ENCODE data around the gene BAZ1B.

GRCh38 chr7:73544678-73545077, 22.6 kb upstream of the BAZ1B start:
- no peak for TF ChIP-seq TAF1 (IDR thresholded peaks at IDR 0.05; ENCODE audit: low read depth)
- TF ChIP-seq POLR2AphosphoS5 (IDR thresholded peaks at IDR 0.05), result no peak
- TF ChIP-seq CTCF (IDR thresholded peaks at IDR 0.05; ENCODE audit: poor library complexity, severe bottlenecking), result no peak
- no peak for TF ChIP-seq REST (IDR thresholded peaks at IDR 0.05; ENCODE audit: borderline replicate concordance)
- no peak for TF ChIP-seq EZH2 (IDR thresholded peaks at IDR 0.05; ENCODE audit: borderline replicate concordance, insufficient read depth, low read length, poor library complexity, severe bottlenecking)
- no peak for TF ChIP-seq EP300 (conservative IDR thresholded peaks at IDR 0.05; ENCODE audit: poor library complexity, severe bottlenecking)
- TF ChIP-seq MXI1 (conservative IDR thresholded peaks at IDR 0.05; ENCODE audit: poor library complexity, severe bottlenecking), result no peak
